ENCODE results near the gene KDR.

KDR gene

DNA sequence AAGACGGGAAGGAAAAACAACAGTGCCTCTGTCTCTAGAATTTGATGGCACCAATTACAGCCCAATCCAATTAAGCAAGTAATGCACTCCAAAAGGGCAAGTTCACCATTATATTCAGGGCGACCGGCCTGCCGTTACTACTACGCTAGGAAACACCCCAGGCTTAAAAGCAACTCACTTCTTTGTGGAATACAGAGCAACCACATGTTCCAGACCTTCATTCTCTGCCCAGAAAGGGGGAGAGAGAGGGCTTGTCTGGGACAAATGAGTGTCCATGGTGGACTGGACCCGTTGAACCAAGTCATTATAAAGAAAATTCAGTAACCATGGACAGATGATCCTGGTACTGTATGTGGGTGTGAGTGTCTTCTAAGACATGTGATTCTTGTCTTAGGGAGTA lies 1.6 kb downstream of the KDR start:
- no peak for DNase-seq (ENCODE audit: low read depth in 3 of 3)

- no peak for DNase-seq (ENCODE audit: low read depth in 3 of 3)
Measured at GRCh38 chr4:55122235-55122634, 3.2 kb downstream of the KDR start.

DNA sequence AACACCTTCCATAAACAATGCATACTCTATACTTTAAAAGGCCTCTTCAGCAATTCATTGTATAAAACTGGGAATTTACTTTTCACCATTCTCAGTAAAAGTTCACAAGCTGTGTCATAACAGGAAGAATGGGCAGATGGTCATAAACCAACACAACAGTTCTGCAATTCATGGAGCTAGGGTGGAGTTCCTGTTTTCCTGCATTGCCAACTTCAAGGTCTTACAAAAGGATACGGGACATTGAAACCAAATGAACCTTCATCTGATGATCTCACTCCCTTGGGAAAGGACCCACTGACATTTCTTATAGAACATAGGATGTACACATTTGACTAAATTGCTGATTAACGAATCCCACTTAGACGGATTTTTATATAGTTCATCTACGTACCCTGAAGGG lies 4.1 kb downstream of the KDR start:
- DNase-seq (ENCODE audit: low read depth in 3 of 3): no peak

- no peak for DNase-seq (ENCODE audit: low read depth in 3 of 3)
Measured at GRCh38 chr4:55118397-55118796, 7.0 kb downstream of the KDR start.

DNA sequence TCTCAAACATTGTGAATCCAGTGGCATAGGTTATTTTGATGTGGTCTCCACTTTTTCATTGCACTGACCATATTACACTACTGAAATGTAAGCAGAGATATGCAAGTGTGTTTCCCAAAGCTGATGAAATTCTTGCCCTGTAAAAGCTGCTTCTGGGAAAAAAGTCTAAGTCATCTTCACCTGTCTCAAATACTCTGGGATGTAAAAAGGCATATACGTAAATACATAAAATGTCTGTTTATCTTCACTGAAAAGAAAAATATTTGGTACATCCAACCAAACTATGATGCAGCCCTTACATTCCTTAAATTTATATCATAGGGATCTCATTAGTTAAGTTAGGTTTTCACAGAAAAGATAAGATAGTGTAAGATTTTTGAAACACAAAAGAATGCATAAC lies 7.9 kb downstream of the KDR start:
- no peak for DNase-seq (ENCODE audit: low read depth in 3 of 3)

DNA sequence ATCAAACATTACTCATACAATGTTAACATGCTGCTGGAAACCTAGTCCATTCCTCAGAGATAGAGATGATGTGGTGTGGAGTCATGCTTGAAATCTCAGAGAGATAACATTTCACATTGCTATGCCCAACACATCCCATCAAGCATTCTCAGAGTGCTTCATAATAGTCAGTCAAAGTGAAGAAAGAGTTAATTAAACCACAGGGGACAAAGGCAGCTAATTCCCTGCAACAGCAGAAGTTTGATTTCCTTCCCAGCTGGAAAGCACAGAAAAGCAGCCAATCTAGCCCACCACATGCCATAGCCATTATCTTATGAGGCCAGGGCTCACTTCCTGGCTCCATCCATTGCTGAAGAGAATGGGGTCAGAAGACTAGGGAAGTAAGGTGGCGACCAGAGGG lies 8.9 kb downstream of the KDR start:
- no peak for DNase-seq (ENCODE audit: low read depth in 3 of 3)

DNA sequence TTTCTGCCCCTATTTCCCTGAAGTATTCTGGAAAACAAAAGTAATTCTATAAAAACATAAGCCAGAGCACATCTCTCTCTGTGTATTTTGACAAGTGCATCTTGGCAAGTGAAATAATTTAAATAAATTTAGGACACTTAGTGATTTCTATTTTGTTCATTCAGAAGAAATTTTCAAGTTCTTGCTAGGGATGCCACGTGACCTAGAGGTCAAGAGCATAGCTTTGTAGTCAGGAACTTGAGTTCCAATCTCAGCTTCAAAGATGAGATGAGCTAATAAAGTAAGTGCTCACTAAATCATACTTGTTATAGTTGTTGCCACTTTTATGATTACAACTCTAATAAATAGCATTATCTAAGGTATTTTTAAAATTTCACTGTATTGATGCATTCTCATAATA lies 13.8 kb downstream of the KDR start:
- no peak for DNase-seq (ENCODE audit: low read depth in 3 of 3)

DNA sequence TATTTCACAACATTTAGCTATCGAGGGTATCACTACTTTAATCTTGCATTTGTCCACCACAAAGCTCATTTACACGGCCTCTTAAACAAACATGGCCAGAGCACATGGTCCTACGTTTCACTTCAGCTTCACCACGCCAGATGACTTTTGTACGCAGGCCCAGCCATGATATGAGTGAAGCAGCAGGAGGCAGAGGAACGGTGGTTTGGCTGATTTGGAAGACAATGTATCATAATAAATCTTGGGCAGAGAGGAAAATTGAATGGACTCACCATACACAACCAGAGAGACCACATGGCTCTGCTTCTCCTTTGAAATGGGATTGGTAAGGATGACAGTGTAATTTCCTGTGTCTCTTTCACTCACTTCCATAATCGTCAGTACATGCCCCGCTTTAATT lies 15.3 kb downstream of the KDR start:
- no peak for DNase-seq (ENCODE audit: low read depth in 3 of 3)

DNA sequence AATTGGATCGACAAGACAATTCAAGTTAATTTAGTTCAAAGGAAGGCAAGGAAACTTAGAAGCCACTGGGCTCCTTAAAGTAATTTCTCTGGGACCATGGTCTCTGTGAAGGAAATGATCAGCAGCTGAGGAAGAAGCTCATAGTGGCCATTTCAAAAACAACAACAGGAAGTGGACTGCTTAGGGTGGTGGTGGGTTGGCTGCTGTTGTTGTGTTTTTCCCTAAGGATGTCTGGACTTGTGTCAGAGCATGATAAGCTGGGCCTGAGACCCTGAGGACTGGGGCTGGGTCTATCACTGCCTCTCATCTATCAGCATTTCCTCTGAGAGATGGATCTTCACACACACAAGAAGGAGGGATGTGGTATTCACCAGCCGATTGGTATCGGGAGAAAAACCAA lies 18.3 kb downstream of the KDR start:
- no peak for DNase-seq (ENCODE audit: low read depth in 3 of 3)

- DNase-seq (ENCODE audit: low read depth in 3 of 3): no peak
Measured at GRCh38 chr4:55103224-55103623, 22.2 kb downstream of the KDR start.

DNA sequence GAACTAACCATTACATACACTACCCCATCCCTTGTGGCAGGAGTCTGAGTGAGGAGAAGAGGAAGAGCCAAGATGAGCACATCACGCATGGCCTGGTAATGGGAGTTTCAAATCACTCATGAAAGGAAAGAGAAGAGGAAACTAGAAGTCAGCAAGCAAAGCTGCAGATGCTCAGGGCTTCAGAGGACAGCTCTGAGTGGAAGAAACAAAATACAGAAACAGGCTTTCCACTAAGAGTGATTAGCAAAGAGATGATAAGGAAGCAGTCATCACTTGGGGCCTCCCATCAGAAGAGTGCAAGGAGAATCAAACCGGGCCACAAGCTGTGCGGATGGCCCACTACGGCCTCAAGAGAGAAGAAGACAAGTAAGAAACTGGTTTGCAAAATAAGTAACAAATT lies 25.6 kb downstream of the KDR start:
- no peak for DNase-seq (ENCODE audit: low read depth in 3 of 3)

DNA sequence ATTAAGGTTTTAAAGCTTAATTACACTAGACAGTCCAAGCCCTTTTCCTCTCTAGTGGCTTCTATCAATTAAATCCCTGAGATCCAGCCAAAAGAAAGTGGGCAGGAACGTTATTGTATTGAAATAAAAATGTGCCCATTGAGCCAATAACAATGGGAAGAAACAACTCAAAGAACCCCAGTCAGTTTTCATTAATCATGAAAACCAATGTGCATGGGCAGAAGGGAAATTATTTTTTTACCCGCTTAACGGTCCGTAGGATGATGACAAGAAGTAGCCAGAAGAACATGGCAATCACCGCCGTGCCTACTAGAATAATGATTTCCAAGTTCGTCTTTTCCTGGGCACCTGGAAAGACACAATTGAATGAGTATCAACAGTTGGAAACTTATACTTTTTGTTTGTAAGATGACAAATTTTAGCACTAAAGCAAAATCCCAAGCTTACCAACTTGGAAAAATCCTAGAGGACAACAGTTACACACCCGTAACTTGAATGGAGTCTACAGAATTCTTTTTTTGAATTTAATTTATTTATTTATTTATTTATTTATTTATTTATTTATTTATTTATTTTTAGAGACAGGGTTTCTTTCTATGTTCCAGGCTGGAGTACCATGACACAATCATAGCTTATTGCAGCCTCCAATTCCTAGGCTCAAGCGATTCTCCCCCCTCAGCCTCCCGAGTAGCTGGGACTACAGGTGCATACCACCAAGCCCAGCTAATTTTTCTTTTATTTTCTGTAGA lies 26.8 kb downstream of the KDR start:
- DNase-seq (ENCODE audit: low read depth in 3 of 3): no peak

DNA sequence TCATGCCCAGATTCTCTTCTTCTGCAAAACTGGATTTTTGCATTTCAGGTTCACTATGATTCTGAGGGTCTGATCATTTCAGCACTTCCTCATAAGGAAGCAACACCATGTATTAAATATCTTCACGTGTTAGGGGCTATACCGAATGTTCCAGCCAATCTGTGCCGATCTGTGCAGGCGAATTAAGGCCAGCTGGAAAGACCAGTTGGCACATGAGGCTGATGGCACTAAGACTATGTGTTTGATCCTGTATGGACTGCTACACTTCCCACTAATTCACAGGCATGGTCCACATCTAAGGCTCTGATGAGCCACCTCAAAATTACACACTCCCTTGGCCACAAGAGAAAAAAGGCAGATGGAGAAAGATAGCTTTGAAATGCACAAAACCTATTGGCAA lies 28.8 kb downstream of the KDR start:
- no peak for DNase-seq (ENCODE audit: low read depth in 3 of 3)

DNA sequence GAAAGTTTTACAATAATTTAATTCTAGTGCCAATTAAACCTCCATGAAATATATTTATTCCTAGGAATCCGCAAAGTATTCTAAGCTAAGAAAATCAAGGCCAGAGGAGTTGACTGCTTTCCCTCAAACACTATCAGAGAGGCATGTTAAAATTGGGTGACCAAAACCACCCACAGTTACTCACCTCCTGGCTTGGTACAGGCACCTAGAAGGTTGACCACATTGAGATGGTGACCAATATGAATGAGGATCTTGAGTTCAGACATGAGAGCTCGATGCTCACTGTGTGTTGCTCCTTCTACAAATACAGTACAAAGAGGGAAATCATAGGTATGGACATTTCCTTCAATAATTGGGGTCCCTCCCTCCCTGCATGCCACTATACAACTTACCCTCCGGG lies 29.4 kb downstream of the KDR start:
- no peak for DNase-seq (ENCODE audit: low read depth in 3 of 3)

DNA sequence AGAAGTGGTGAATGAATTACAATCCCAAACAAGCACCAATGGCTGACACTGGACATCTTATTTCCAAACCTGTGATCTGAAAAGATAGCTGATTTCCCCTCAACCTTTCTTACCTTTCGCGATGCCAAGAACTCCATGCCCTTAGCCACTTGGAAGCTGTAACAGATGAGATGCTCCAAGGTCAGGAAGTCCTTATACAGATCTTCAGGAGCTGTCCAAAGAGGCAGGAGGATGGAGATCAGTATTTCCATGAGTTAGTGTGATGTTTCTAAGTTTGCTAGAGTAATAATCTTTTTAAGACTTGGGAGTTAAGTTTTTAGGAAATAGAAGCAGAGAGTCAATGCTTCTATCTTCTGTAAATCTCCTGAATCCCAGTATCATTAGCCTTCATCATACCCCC lies 32.9 kb downstream of the KDR start:
- no peak for DNase-seq (ENCODE audit: low read depth in 3 of 3)

DNA sequence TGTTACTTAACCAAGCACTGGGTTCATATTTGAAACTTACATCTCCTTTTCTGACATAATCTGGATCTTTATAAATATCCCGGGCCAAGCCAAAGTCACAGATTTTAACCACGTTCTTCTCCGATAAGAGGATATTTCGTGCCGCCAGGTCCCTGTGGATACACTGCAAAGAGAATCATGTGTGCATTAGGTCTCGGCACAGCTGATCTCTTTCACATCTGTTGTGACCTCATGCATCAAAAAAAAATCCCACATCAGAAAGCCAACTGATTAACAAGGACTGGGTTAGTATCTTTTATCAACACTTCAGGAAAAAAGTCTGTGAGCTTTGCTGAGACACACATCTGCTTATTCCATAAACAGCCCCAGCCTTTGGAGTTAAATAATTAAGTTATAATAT lies 35.5 kb downstream of the KDR start:
- no peak for DNase-seq (ENCODE audit: low read depth in 3 of 3)

DNA sequence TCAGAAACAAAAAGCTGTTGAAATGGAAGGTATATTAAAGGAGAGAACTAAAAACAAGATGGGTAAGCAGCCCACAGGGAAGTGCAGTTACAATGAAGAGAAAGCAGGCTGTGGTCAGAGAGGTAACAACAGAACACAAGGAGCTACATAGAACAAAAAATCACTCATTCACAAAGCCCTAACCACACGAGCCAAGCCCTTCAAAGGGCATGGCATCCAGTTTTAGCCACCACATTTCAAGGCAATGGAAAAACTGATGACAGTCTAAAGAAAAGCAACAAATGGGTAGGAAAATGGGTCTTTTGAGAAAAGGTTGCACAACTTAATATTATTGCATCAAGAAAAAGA lies 37.5 kb downstream of the KDR start:
- DNase-seq (ENCODE audit: low read depth in 3 of 3): no peak

- DNase-seq (ENCODE audit: low read depth in 3 of 3): no peak
Measured at GRCh38 chr4:55087009-55087912, 38.1 kb downstream of the KDR start.

GRCh38 chr4:55086578-55086977 lies 38.8 kb downstream of the KDR start:
- DNase-seq (ENCODE audit: low read depth in 3 of 3): no peak

- DNase-seq (ENCODE audit: low read depth in 3 of 3): no peak
Measured at GRCh38 chr4:55083735-55084134, 41.7 kb downstream of the KDR start.

DNA sequence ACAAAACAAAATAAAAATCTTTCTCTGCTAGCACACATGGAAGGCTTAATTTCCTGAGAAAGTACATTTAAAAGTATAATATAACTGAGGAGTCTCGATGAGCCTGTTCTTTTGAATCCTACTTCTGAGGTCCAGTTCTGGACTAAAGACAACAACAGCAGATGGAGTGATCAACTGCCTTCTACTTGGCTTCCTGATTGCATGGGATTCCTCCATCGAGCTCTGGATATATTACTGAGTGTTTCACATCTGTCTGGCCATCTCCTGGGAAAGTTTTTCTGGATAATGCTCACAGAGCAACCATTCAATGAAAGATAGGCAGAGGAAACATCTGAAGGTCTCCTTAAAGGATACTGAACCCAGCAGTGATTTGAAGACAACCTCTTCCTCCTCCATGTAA lies 42.6 kb downstream of the KDR start:
- DNase-seq (ENCODE audit: low read depth in 3 of 3): no peak

DNA sequence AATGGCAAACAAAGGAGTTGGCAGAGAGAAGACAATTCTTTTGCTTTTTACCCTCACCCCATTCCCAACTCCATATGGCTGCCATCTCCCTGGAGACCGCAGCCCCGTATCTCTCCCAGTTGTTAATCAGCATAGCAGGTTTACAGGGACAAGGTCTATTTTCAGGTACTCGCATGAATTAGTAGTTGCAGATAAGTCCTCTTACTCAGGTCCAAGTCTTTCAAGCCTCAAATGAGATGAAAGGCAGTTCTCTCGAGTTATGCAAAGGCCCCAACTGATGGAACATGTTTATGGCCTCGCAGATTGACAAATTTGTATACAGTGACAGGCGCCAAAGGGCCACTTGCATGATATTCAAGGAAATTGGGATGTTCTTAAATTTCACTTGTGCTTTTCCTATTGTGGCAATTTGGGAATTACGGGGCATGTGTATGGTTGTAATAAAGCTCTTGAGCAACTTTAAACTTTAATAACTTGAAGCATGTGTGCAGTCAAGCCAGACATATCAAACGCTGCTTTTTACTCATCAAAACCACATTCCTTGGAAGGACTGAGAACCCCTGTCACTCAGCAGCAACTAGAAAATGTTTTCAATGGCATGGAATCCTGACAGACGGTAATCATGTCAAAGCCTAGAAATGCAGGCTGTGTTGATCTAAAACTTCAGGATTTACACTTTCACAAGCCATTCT lies 45.1 kb downstream of the KDR start:
- no peak for DNase-seq (ENCODE audit: low read depth in 3 of 3)

Data from stimulated activated CD4-positive, alpha-beta T cell treated with anti-CD3 and anti-CD28 coated beads, TNF-alpha, amount 100 ng/mL, for 24 hours (primary cell).